Gastrocnemius medialis (tissue), 4 donors: ENCODE results near the gene SH3TC1.

Experiments used
- CTCF ChIP-seq, 5 experiments: fragments of 450-650 bp in 3 of 5; fragments of 200-600 bp in 2 of 5; sonication (generic) in 2 of 5; IDR thresholded peaks in 4 of 5; conservative IDR thresholded peaks in 1 of 5; 1 replicate in 4 of 5; 2 replicates in 1 of 5; pipeline ENCODE4 v1.5.1; 2016 to 2019; ENCODE audit warnings: antibody characterized with exemption in 5 of 5, mild to moderate bottlenecking in 3 of 5, moderate library complexity in 3 of 5
- POLR2A ChIP-seq, 2 donors: fragments of 450-650 bp; IDR thresholded peaks; one replicate each; pipeline ENCODE4 v1.6.1; 2017; ENCODE audit warnings: antibody characterized with exemption in 2 of 2, mild to moderate bottlenecking in 2 of 2, moderate library complexity in 2 of 2

GRCh38 chr4:8182294-8182693 is 16.8 kb upstream of the SH3TC1 start:
- no peak for TF ChIP-seq CTCF (IDR thresholded peaks at IDR 0.05 in 4 of 5, conservative IDR thresholded peaks at IDR 0.05 in 1 of 5)
- TF ChIP-seq POLR2A (IDR thresholded peaks at IDR 0.05) = no peak
